Activated naive CD4-positive, alpha-beta T cell (primary cell): ENCODE measurements around the gene BLOC1S5.
"Not testable (repeated sequence)": the region's sequence is repeated elsewhere in the genome, so short reads cannot be mapped to it uniquely, and the experiment has no call there.

ENCODE experiments used
- DNase-seq, 4 experiments: peaks; one replicate each; lab custom pipeline; 2025; lab: John Stamatoyannopoulos, UW

BLOC1S5 gene

DNA sequence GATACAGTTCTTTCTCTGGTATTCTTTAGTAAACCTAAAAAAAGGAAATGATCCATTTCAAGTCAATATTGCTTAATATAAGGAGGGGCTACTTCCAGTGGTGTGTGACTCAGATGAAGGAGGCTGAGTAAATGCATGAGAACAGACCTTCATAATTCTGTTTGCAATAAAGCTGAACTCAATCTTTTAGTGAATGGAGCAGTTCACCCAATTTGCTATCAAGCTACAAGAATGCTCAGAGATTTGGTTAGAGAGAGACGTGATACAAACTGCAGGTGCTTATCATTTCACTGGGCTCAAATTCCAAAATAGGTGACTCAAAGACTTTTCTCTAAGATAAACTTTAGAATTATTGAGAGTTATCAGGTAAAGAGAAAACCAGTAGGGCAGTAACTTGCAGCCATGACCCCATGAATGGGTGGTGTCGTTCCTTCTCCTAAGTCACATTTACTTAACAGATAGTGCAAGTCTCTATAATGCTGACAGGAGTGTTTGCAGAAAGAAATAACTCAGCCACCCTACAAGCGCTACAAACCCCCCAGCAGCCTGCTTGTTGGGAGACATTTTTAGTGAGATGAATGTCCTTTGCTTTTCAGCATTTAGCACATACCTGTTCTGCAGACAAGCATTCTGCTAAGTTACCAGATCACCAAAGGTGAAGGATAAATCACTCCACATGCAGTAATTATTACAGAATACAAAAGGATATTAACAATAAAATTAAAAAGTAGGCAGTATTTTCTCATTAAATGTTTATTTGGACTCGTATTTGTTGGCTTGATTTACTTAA, 16.4 kb upstream of the BLOC1S5 start:
- no peak for DNase-seq

DNA sequence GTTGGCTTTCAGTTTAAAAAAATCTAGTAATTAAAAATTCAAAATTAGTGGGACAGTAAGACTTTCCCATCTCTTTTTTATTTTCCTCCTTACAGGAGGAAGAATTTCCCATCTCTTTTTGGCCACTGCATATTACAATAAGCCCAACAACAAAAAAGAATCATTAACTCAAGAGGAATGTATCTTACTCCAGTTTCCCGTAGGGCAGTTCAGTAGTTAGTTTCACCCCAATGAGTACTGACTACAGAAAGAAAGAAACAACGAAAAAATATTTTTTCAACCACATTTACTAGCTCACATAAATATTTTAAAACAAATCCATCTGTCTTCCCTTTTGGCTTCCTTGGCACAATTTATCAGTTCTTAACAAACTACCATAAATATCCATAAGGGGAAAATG, 14.9 kb upstream of the BLOC1S5 start:
- DNase-seq = no peak

DNA sequence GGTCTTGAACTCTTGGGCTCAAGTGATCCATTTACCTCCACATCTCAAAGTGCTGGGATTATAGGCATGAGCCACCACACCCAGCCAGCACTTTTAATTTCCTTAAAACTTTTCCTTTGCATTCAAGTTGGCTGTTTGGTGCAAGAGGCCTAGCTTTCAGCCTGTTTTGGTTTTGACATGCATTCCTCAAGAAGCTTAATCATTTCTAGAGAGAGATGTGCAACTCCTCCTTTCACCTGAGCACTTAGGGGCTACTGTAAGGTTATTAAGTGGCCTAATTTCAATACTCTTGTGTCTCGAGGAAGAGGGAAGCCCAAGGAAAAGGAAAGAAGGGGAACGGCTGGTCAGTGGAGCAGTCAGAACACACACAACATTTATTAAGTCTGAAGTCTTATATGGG, 13.8 kb upstream of the BLOC1S5 start:
- DNase-seq = no peak

GRCh38 chr6:8075704-8076103, 11.5 kb upstream of the BLOC1S5 start:
- DNase-seq = no peak

DNA sequence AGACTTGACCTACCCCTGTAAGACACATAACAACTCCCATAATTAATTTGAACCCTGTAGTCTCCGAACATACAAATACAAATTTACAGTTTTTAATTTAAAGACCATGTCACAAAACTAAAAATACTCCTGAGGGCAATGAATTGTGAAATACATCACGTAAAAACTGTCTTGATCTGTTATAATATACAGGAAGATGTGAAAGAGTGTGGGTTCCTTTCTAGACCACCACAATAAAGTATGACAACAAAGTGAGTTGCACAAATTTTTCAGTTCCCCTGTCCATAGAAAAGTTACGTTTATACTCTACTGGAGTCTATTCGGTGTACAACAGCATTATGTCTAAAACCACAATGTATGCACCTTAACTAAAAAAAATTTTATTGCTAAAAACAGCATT, 11.0 kb upstream of the BLOC1S5 start:
- DNase-seq = no peak

GRCh38 chr6:8074213-8074612, 10.0 kb upstream of the BLOC1S5 start:
- no peak for DNase-seq

DNA sequence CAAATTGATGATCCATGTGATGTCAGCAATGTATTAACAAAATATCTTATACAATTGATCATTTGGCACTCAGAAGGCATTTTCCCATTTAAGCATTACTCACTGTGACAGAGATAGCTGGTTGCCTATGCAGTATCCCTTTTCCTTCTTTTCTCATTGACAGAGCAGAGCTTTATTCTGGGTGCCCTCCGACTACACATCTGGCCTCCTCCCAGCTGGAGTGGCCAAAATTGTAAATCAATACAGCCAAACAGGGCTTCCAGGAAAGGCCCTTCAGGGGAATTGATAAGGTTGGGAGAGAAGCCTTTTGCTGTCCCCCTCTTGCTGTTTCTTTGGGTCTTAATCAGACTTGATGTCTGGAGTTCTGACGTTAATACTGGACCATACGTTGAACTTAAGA, 9.6 kb upstream of the BLOC1S5 start:
- no peak for DNase-seq

DNA sequence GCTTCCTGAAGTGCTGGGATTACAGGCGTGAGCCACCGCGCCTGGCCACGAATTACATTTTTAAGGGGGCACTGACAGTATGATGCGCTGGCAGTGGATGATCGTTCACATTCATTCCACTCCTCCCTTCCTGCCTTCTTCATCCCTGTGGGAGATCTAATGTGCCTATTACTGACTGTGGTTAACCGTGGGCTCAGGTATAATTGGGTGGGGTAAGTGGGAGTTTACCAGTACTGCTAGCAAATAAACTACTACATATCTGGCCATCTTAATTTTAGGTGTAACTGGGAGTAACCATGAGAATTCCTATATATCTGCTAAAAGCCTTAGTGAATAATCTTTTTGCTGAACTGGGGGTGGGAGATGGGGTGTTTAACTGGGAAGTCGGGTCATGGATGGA, 6.5 kb upstream of the BLOC1S5 start:
- DNase-seq = no peak

- no peak for DNase-seq
Observed at GRCh38 chr6:8069631-8070284, 5.6 kb upstream of the BLOC1S5 start.

- no peak for DNase-seq
Observed at GRCh38 chr6:8069151-8069550, 5.0 kb upstream of the BLOC1S5 start.

- no peak for DNase-seq
Observed at GRCh38 chr6:8066108-8066507, 1.9 kb upstream of the BLOC1S5 start.

DNA sequence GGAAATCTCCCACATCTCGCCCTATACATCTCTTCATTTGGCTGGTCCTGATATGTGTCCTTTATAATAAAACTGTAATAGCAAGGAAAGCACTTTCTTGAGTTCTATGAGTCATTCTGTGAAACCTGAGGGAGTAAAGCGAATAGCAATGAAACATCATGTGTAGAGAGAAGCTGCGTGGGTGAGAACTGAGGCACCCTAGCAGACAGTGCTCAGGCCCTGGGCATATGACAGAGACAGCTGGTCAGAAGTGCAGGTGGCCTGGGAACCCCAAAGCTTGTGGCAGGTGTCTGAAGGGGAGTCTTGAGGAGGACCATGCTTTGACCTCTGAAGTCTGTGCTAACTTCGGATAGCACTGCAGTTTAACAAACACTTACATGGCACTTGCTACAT, 1.3 kb upstream of the BLOC1S5 start:
- no peak for DNase-seq

GRCh38 chr6:8064638-8065518, 689 bp upstream of the BLOC1S5 start:
- no peak for DNase-seq

DNA sequence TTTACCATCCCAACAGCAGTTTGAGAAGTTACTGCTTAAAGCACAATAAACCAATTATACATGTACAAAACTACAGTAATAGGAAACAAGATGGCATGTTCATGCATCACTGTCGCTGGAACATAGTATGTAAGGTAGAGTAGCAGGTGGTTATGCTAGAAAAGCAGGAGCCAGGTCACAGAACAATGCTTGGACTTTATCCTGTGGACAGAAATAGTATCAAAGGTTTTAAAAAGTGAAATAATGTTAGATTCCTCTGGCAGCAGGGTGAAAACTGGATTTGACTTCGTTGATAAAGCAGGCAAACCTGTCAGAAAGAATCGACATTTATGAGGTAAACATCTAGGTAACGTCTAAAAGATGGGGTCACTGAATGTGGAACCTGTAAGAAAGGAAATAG, 2.5 kb downstream of the BLOC1S5 start:
- DNase-seq = no peak

- DNase-seq = no peak
Observed at GRCh38 chr6:8060346-8060745, 3.8 kb downstream of the BLOC1S5 start.

DNA sequence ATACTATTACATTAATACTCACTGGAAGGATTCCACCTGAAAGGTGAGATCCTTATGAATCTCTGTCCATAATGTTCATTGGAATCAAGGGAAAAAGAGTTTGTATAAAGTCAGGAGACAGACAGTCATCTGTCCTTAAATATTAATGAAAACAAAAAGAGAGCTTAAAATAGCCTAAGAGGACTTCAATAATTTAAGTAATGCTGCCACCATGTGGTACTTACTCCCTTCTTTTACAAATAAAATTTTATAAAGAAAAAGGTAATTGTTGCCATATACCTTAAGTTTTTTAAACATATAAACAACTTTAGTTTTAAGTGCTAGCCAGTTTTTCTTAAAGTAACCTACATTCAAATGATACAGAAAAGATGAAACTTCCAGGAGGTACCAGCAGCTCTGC, 5.1 kb downstream of the BLOC1S5 start:
- DNase-seq = no peak

DNA sequence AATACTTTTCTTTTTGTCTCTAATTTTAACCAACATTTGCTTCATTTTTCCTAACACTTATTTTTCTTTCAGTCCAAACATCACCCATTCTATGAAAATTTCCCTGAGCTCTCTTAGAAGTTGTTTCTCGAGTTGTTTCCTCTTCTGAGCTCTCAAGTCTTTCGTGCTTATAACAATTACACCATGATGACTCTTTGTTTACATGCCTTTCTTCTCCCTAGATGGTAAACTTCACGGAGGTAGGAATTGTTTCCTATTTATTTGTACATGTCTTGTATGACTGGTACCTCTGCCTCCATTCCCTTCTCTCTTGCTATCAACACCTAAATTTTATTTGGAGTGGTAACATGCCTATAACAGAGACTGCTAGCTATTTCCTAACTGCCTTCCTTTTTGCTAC, 6.4 kb downstream of the BLOC1S5 start:
- DNase-seq = no peak

DNA sequence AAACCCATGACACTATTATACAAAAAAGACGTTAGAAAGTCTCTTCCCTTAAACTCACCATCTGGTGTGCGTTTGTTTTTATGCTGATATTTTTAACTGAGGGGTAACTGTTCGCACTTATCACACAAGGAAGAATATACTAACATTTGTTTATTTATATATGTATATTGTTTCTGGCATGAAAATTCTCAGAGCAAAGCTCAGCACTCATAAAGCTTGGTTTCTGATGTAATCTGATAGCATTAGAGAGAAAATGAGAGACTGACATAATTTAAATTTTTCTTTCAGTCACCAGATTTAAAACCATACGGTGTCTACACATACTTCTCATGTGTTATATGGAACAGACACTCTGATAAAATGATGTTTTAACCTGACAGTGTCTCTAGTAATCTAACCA, 6.9 kb downstream of the BLOC1S5 start:
- no peak for DNase-seq

DNA sequence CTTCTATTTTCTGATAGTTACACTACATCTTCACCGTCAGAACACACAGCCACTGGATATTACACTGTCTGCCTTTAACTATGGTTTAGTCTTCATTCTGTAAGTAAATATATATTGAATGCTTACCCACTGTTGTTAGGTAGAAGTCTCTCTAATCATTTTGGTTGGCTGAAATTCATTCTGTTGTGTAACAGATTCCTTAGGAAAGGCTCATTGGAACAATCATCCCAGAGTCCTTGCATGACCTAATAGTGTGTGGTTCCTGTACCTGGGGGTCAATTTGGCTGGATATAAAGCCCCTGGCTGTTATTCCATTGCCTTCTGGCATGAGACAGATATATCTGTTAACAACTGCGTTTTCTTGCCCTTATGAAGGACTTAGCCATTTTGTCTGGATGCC, 9.9 kb downstream of the BLOC1S5 start:
- no peak for DNase-seq

DNA sequence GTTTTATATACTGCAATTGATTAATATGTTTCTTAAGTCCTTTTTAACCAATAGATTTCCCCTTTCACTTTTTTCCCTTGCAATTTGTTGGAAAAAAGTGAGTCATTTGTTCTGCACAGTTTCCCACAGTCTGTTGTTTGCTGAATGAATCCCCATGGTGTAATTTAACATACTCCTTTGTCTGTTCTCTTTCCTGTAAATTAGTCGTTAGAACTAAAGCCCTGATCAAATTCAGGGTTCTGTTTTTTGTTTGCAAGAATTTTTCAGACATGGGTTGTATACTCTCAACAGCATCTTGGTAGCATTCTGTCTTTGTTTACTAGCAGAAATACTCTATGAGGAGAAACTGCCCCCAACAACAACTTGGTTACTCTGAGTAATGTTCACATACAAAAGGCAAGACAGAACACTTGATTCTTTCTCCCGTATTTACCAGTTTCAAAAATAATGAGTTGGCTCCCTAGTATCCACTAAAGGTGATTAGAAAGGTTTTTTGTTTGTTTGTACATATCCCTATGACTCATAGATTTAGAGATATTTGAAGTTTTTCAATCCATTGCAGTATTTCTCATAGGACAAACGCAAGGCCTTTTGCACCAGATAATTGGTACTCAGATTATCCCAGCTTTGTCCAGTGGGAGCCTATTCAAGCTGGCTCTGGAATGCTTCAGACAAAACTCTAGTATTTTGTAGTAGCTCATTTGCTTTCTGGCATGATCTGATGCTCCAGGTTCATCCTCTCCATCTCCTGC, 16.5 kb downstream of the BLOC1S5 start:
- no peak for DNase-seq

DNA sequence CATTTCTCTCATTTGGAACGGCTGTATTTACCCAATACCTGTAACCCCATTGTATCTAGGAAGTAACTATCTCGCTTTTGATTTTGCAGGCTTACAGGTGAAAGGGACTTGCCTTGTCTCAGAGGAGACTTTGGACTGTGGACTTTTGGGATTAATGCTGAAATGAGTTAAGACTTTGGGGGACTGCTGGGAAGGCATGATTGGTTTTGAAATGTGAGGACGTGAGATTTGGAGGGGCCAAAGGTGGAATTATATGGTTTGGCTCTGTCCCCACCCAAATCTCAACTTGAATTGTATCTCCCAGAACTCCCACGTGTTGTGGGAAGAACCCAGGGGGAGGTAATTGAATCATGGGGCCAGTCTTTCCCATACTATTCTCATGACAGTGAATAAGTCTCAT, 18.4 kb downstream of the BLOC1S5 start:
- not testable (repeated sequence) for DNase-seq

GRCh38 chr6:8043221-8043620, 21.0 kb downstream of the BLOC1S5 start:
- DNase-seq = no peak
